Mammary epithelial cell (primary cell): ENCODE results near the gene PHC2.

Source experiments
- EZH2 ChIP-seq: IDR thresholded peaks from 2 replicates; pipeline ENCODE4 v1.6.1; 2012; ENCODE audit warnings: low read length, inconsistent platforms, borderline replicate concordance
- TF ChIP-seq, protein P1 (sequence below), 2 donors: IDR thresholded peaks in 1 of 2; conservative IDR thresholded peaks in 1 of 2; 2 replicates each; pipeline ENCODE4 v1.5.1; 2011 to 2012; ENCODE audit warnings: inconsistent platforms in 2 of 2, low read length in 2 of 2, mild to moderate bottlenecking in 2 of 2, control low read depth in 1 of 2, low read depth in 1 of 2; ENCODE audit not compliant: insufficient read depth in 1 of 2; ENCODE audit errors: extremely low read depth in 1 of 2

DNA sequence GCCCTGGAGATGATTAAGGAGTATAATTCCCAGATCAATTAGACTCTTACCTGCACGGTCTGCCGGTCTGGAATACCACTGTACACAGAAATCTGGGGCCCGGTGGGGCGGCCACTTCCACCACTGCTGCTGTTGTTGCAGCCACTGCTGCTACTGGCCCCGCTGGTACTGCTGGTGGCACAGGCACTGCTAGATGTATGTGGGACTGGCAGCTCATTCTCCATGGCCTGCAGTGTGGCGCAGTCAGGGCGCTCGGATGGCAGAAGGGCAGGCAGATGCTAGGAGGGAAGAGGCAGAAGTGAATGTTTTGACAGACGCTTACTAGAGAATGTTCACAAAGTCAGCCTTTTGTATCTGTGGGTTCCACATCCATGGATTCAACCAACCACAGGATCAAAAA, 55.6 kb downstream of the PHC2 start:
- no peak for TF ChIP-seq EZH2
- TF ChIP-seq, protein P1, sequence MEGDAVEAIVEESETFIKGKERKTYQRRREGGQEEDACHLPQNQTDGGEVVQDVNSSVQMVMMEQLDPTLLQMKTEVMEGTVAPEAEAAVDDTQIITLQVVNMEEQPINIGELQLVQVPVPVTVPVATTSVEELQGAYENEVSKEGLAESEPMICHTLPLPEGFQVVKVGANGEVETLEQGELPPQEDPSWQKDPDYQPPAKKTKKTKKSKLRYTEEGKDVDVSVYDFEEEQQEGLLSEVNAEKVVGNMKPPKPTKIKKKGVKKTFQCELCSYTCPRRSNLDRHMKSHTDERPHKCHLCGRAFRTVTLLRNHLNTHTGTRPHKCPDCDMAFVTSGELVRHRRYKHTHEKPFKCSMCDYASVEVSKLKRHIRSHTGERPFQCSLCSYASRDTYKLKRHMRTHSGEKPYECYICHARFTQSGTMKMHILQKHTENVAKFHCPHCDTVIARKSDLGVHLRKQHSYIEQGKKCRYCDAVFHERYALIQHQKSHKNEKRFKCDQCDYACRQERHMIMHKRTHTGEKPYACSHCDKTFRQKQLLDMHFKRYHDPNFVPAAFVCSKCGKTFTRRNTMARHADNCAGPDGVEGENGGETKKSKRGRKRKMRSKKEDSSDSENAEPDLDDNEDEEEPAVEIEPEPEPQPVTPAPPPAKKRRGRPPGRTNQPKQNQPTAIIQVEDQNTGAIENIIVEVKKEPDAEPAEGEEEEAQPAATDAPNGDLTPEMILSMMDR (conservative IDR thresholded peaks at IDR 0.05 in 1 of 2, IDR thresholded peaks at IDR 0.05 in 1 of 2; ENCODE audit: extremely low read depth in 1 of 2, insufficient read depth in 1 of 2, low read depth in 1 of 2, low read length in 2 of 2), result no peak
